Mononuclear cell (primary cell): ENCODE measurements around the gene KLF11. TPM values are rescaled to one million over a fixed set of nuclear protein-coding genes. Genes with fewer than 3 reads are reported as not detected.

Experiments used
- H3K27me3 ChIP-seq: 2 replicates; pipeline ENCODE4 v1.6.0; 2011; ENCODE audit warnings: low read length, control low read depth; ENCODE audit not compliant: insufficient read depth
- H3K4me1 ChIP-seq: 2 replicates; pipeline ENCODE4 v1.5.1; 2011; ENCODE audit warnings: mild to moderate bottlenecking, low read length, control low read depth; ENCODE audit not compliant: insufficient read depth
- H3K4me3 ChIP-seq: 2 replicates; pipeline ENCODE4 v1.5.1; 2011; ENCODE audit warnings: mild to moderate bottlenecking, low read length, moderate library complexity
- H3K9me3 ChIP-seq: 2 replicates; pipeline ENCODE4 v1.5.1; 2011; ENCODE audit warnings: low read depth, mild to moderate bottlenecking, control low read depth, low read length
- total RNA-seq: library from RNA; depleted of rRNA; stranded (reverse); fragments of >200 nt; gene quantifications from one replicate; pipeline ENCODE4 v1.2.3, GENCODE V29; 2012

KLF11 gene
- total RNA-seq = 37.7 TPM

GRCh38 chr2:10043256-10043905 is at the start of gene KLF11:
TSS of gene KLF11 (plus strand) at chr2:10043550. CDS start at chr2:10043717, 167 bp downstream.
- H3K4me3 ChIP-seq = peak within 1 kb of the TSS; percentile 39
- no peaks in the 10 kb centered on the region for H3K27me3 ChIP-seq
- no peaks in the 10 kb centered on the region for H3K9me3 ChIP-seq
- peaks cover 19% of the 10 kb centered on the region for H3K4me1 ChIP-seq

- Histone ChIP-seq H3K27me3 (no peaks in the 10 kb centered on the region), H3K4me3 (no peak overlapping the region), H3K4me1 (no peaks in the 10 kb centered on the region)
Observed at GRCh38 chr2:9994462-9994861, 48.9 kb upstream of the KLF11 start.

GRCh38 chr2:9995059-9995458 is 48.3 kb upstream of the KLF11 start:
- Histone ChIP-seq H3K9me3 (no peaks in the 10 kb centered on the region), H3K27me3 (no peaks in the 10 kb centered on the region), H3K4me1 (no peaks in the 10 kb centered on the region), H3K4me3 (no peak overlapping the region)

More at GRCh38 chr2:9994462-9994861, 48.9 kb upstream of the KLF11 start:
- no peaks in the 10 kb centered on the region for H3K9me3 ChIP-seq

GRCh38 chr2:9996321-9996720 is 47.0 kb upstream of the KLF11 start:
- Histone ChIP-seq H3K4me3 (no peak overlapping the region), H3K27me3 (no peaks in the 10 kb centered on the region), H3K9me3 (no peaks in the 10 kb centered on the region), H3K4me1 (no peaks in the 10 kb centered on the region)

- H3K9me3 ChIP-seq = no peaks in the 10 kb centered on the region
- H3K27me3 ChIP-seq = no peaks in the 10 kb centered on the region
- H3K4me3 ChIP-seq = no peak overlapping the region
- no peaks in the 10 kb centered on the region for H3K4me1 ChIP-seq
Observed at GRCh38 chr2:9997936-9998335, 45.4 kb upstream of the KLF11 start.

- H3K27me3 ChIP-seq = no peaks in the 10 kb centered on the region
- no peaks in the 10 kb centered on the region for H3K9me3 ChIP-seq
- no peaks in the 10 kb centered on the region for H3K4me1 ChIP-seq
- H3K4me3 ChIP-seq = no peak overlapping the region
Observed at GRCh38 chr2:9998916-9999654, 44.3 kb upstream of the KLF11 start.

GRCh38 chr2:9999693-10000092 is 43.7 kb upstream of the KLF11 start:
- Histone ChIP-seq H3K27me3 (no peaks in the 10 kb centered on the region), H3K9me3 (no peaks in the 10 kb centered on the region), H3K4me1 (no peaks in the 10 kb centered on the region), H3K4me3 (no peak overlapping the region)

GRCh38 chr2:10000541-10000940 is 42.8 kb upstream of the KLF11 start:
- Histone ChIP-seq H3K4me3 (no peak overlapping the region), H3K4me1 (no peaks in the 10 kb centered on the region), H3K27me3 (no peaks in the 10 kb centered on the region), H3K9me3 (no peaks in the 10 kb centered on the region)

GRCh38 chr2:10001586-10001985 is 41.8 kb upstream of the KLF11 start:
- H3K4me3 ChIP-seq = no peak overlapping the region
- no peaks in the 10 kb centered on the region for H3K9me3 ChIP-seq
- peaks cover 6% of the 10 kb centered on the region for H3K27me3 ChIP-seq
- no peaks in the 10 kb centered on the region for H3K4me1 ChIP-seq

- no peaks in the 10 kb centered on the region for H3K4me1 ChIP-seq
- H3K4me3 ChIP-seq = no peak overlapping the region
- H3K9me3 ChIP-seq = no peaks in the 10 kb centered on the region
- peaks cover 10% of the 10 kb centered on the region for H3K27me3 ChIP-seq
Observed at GRCh38 chr2:10002109-10002508, 41.2 kb upstream of the KLF11 start.

GRCh38 chr2:10002681-10003080 is 40.7 kb upstream of the KLF11 start:
- no peak overlapping the region for H3K4me3 ChIP-seq

GRCh38 chr2:10003206-10004125 is 39.9 kb upstream of the KLF11 start:
- Histone ChIP-seq H3K4me1 (no peaks in the 10 kb centered on the region), H3K9me3 (no peaks in the 10 kb centered on the region), H3K27me3 (peaks cover 10% of the 10 kb centered on the region), H3K4me3 (no peak overlapping the region)

More at GRCh38 chr2:10002681-10003080, 40.7 kb upstream of the KLF11 start:
- Histone ChIP-seq H3K9me3 (no peaks in the 10 kb centered on the region), H3K27me3 (peaks cover 10% of the 10 kb centered on the region), H3K4me1 (no peaks in the 10 kb centered on the region)

- H3K4me3 ChIP-seq = no peak overlapping the region
- peaks cover 10% of the 10 kb centered on the region for H3K27me3 ChIP-seq
- H3K4me1 ChIP-seq = no peaks in the 10 kb centered on the region
- no peaks in the 10 kb centered on the region for H3K9me3 ChIP-seq
Observed at GRCh38 chr2:10004401-10004800, 38.9 kb upstream of the KLF11 start.

GRCh38 chr2:10004836-10005235 is 38.5 kb upstream of the KLF11 start:
- Histone ChIP-seq H3K4me1 (no peaks in the 10 kb centered on the region), H3K9me3 (no peaks in the 10 kb centered on the region), H3K4me3 (no peak overlapping the region), H3K27me3 (peaks cover 10% of the 10 kb centered on the region)
